ENCODE results near the gene GTPBP8.
"Not testable (repeated sequence)": the region's sequence is repeated elsewhere in the genome, so short reads cannot be mapped to it uniquely, and the experiment has no call there.

The GTPBP8 gene

GRCh38 chr3:113035387-113035982 lies 44.7 kb downstream of the GTPBP8 start:
- H3K27me3 ChIP-seq (replicated peaks; ENCODE audit: control insufficient read depth, insufficient read depth, low read length): no peaks in the 10 kb centered on the region
- DNase-seq (ENCODE audit: low read depth): peak; percentile 90
- no peaks in the 10 kb centered on the region for H3K9me3 ChIP-seq (ENCODE audit: control insufficient read depth, low read length)
- no peak overlapping the region for H3K4me3 ChIP-seq (ENCODE audit: low read length)
- H3K36me3 ChIP-seq (ENCODE audit: control insufficient read depth, insufficient read depth, low read length, severe bottlenecking): no peaks in the 10 kb centered on the region
- no peak overlapping the region for H3K9ac ChIP-seq (ENCODE audit: low read length)
- no peaks in the 10 kb centered on the region for H3K4me1 ChIP-seq (ENCODE audit: control insufficient read depth, insufficient read depth, low read length)

- DNase-seq (ENCODE audit: low read depth): no peak
Observed at GRCh38 chr3:113038328-113038727, 47.5 kb downstream of the GTPBP8 start.

GRCh38 chr3:113039546-113039945 lies 48.8 kb downstream of the GTPBP8 start:
- H3K36me3 ChIP-seq (ENCODE audit: control insufficient read depth, insufficient read depth, low read length, severe bottlenecking): no peaks in the 10 kb centered on the region
- H3K27me3 ChIP-seq (replicated peaks; ENCODE audit: control insufficient read depth, insufficient read depth, low read length): peaks cover 7% of the 10 kb centered on the region
- H3K9me3 ChIP-seq (ENCODE audit: control insufficient read depth, low read length): no peaks in the 10 kb centered on the region
- H3K4me1 ChIP-seq (ENCODE audit: control insufficient read depth, insufficient read depth, low read length): no peaks in the 10 kb centered on the region
- H3K4me3 ChIP-seq (ENCODE audit: low read length): no peak overlapping the region
- no peak for DNase-seq (ENCODE audit: low read depth)
- no peak overlapping the region for H3K9ac ChIP-seq (ENCODE audit: low read length)

More at GRCh38 chr3:113038328-113038727, 47.5 kb downstream of the GTPBP8 start:
- Histone ChIP-seq H3K9me3 (ENCODE audit: control insufficient read depth, low read length) (no peaks in the 10 kb centered on the region), H3K4me1 (ENCODE audit: control insufficient read depth, insufficient read depth, low read length) (no peaks in the 10 kb centered on the region), H3K36me3 (ENCODE audit: control insufficient read depth, insufficient read depth, low read length, severe bottlenecking) (no peaks in the 10 kb centered on the region), H3K27me3 (replicated peaks; ENCODE audit: control insufficient read depth, insufficient read depth, low read length) (peaks cover 7% of the 10 kb centered on the region), H3K4me3 (ENCODE audit: low read length) (no peak overlapping the region), H3K9ac (ENCODE audit: low read length) (no peak overlapping the region)

- Histone ChIP-seq H3K4me1 (ENCODE audit: control insufficient read depth, insufficient read depth, low read length) (no peaks in the 10 kb centered on the region), H3K9ac (ENCODE audit: low read length) (no peak overlapping the region), H3K9me3 (ENCODE audit: control insufficient read depth, low read length) (no peaks in the 10 kb centered on the region), H3K36me3 (ENCODE audit: control insufficient read depth, insufficient read depth, low read length, severe bottlenecking) (no peaks in the 10 kb centered on the region), H3K27me3 (replicated peaks; ENCODE audit: control insufficient read depth, insufficient read depth, low read length) (peaks cover 7% of the 10 kb centered on the region), H3K4me3 (ENCODE audit: low read length) (no peak overlapping the region)
- DNase-seq (ENCODE audit: low read depth): no peak
Observed at GRCh38 chr3:113040231-113040630, 49.4 kb downstream of the GTPBP8 start.

GRCh38 chr3:113043686-113044085 lies 52.9 kb downstream of the GTPBP8 start:
- H3K4me1 ChIP-seq (ENCODE audit: control insufficient read depth, insufficient read depth, low read length): no peaks in the 10 kb centered on the region

GRCh38 chr3:113046186-113046965 lies 55.6 kb downstream of the GTPBP8 start:
- not testable (repeated sequence) for H3K27me3 ChIP-seq (replicated peaks; ENCODE audit: control insufficient read depth, insufficient read depth, low read length); H3K9ac ChIP-seq (ENCODE audit: low read length); H3K9me3 ChIP-seq (ENCODE audit: control insufficient read depth, low read length); H3K4me1 ChIP-seq (ENCODE audit: control insufficient read depth, insufficient read depth, low read length); H3K4me3 ChIP-seq (ENCODE audit: low read length); H3K36me3 ChIP-seq (ENCODE audit: control insufficient read depth, insufficient read depth, low read length, severe bottlenecking); DNase-seq (ENCODE audit: low read depth)

More at GRCh38 chr3:113043686-113044085, 52.9 kb downstream of the GTPBP8 start:
- Histone ChIP-seq H3K9ac (ENCODE audit: low read length) (no peak overlapping the region), H3K9me3 (ENCODE audit: control insufficient read depth, low read length) (no peaks in the 10 kb centered on the region), H3K27me3 (replicated peaks; ENCODE audit: control insufficient read depth, insufficient read depth, low read length) (peaks cover 7% of the 10 kb centered on the region), H3K36me3 (ENCODE audit: control insufficient read depth, insufficient read depth, low read length, severe bottlenecking) (no peaks in the 10 kb centered on the region), H3K4me3 (ENCODE audit: low read length) (no peak overlapping the region)
- no peak for DNase-seq (ENCODE audit: low read depth)

- H3K27me3 ChIP-seq (replicated peaks; ENCODE audit: control insufficient read depth, insufficient read depth, low read length): no peaks in the 10 kb centered on the region
- H3K36me3 ChIP-seq (ENCODE audit: control insufficient read depth, insufficient read depth, low read length, severe bottlenecking): no peaks in the 10 kb centered on the region
- peak overlapping the region; percentile 39 for H3K4me3 ChIP-seq (ENCODE audit: low read length)
- H3K9me3 ChIP-seq (ENCODE audit: control insufficient read depth, low read length): no peaks in the 10 kb centered on the region
- peaks cover 29% of the 10 kb centered on the region for H3K4me1 ChIP-seq (ENCODE audit: control insufficient read depth, insufficient read depth, low read length)
- H3K9ac ChIP-seq (ENCODE audit: low read length): peak overlapping the region; percentile 34
- DNase-seq (ENCODE audit: low read depth): peak; percentile 91
Observed at GRCh38 chr3:113051302-113051711, 60.5 kb downstream of the GTPBP8 start.
